GM13977 (cell line): ENCODE measurements around the gene MAP1LC3B.
"Not testable (repeated sequence)": the region's sequence is repeated elsewhere in the genome, so short reads cannot be mapped to it uniquely, and the experiment has no call there.

ENCODE experiments used
- DNase-seq: peaks from one replicate; pipeline ENCODE4 v3.0.0; 2012; ENCODE audit warnings: low spot score
- CTCF ChIP-seq: IDR thresholded peaks from 2 replicates; pipeline ENCODE4 v1.5.1; 2012; ENCODE audit warnings: mild to moderate bottlenecking, control low read depth; ENCODE audit not compliant: insufficient read depth; ENCODE audit errors: extremely low read depth, missing control alignments
- in situ Hi-C: fragments of 300-500 bp; cut with MboI; formaldehyde crosslinking; loops from one replicate; pipeline ENCODE4 v1.12.0; 2022; ENCODE audit warnings: low sequenced_read_pairs, low pct_unique_long_range_greater_than_20kb, mixed read lengths, inconsistent platforms; ENCODE audit not compliant: unreplicated experiment

Gene MAP1LC3B

GRCh38 chr16:87382023-87382785 lies 9.9 kb upstream of the MAP1LC3B start:
- no peak for DNase-seq
- no peak for TF ChIP-seq CTCF
- in situ Hi-C loops, result no loop called here

- peak; percentile 92 for DNase-seq
- in situ Hi-C loops, result no loop called here
- TF ChIP-seq CTCF, result peak; percentile 10
Observed at GRCh38 chr16:87383505-87384161, 8.5 kb upstream of the MAP1LC3B start, which contains the start of gene FBXO31. FBXO31 (minus strand) TSS chr16:87383776; CDS start chr16:87383744, 32 bp downstream.

GRCh38 chr16:87384162-87384874 lies 7.8 kb upstream of the MAP1LC3B start:
- no peak for TF ChIP-seq CTCF
- DNase-seq, result no peak
- in situ Hi-C loops, result no loop called here

GRCh38 chr16:87384875-87385167 lies 7.3 kb upstream of the MAP1LC3B start:
- DNase-seq, in situ Hi-C loops: not testable (repeated sequence)

GRCh38 chr16:87387942-87388817 lies 4.0 kb upstream of the MAP1LC3B start:
- peak; percentile 90 for DNase-seq
- in situ Hi-C loops, result no loop called here
- no peak for TF ChIP-seq CTCF

GRCh38 chr16:87388818-87389134 lies 3.4 kb upstream of the MAP1LC3B start:
- in situ Hi-C loops, result no loop called here
- TF ChIP-seq CTCF, result no peak
- no peak for DNase-seq
